ENCODE results near the gene PWWP2B.

DNA sequence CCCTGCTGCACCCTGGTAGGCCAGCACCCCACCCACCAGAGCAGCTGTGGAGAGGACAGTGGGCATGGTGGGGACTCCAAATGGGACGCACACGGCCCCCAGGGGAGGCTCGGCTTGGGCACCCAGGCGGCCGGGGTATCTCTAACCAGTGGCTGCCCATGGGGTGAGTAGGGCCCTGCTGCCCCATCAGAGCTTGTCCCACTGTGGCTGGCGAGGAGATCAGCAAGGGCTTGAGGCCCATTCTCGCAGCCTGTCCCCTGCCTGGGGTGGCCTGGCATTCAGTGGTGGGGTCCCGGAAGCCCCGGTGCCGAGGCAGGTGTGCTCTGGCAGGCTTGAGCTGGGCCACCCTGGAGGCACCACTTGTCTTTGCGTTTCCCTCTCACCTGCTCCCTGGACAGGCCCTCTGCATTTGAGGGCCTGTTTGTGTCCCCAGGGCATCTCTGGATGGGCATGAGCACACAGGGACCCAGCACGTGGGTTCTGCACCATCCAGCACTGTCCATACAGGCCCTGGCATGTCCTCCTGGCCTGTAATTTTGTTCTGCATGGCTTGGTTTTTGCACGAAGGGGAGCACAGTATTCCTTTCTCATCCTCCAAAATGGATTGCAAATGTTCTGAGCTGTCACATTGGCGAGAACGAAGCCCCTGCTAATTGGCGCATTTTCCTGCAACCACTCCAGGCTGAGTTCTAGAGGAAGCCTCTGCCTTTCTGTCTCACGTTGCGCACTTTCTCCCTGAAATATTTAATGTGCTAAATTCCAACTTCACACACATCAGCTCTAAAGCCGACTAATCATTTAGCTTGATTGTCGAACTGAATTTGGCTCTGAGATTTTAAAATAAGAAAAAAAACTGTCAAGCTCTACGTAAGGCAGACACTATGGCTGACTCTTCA, 27.2 kb downstream of the PWWP2B start:
- TF ChIP-seq SP1 (IDR thresholded peaks at IDR 0.05; ENCODE audit: low read depth, low read length) (no peak), JUN (IDR thresholded peaks at IDR 0.05; ENCODE audit: low read depth, low read length) (no peak), JUND (IDR thresholded peaks at IDR 0.05; ENCODE audit: low read length) (no peak), TEAD4 (IDR thresholded peaks at IDR 0.05; ENCODE audit: low read depth, low read length) (no peak), POLR2AphosphoS5 (IDR thresholded peaks at IDR 0.05; ENCODE audit: low read depth, low read length) (no peak), RAD21 (IDR thresholded peaks at IDR 0.05 in 1 of 2, conservative IDR thresholded peaks at IDR 0.05 in 1 of 2; ENCODE audit: low read depth in 2 of 2, low read length in 2 of 2) (no peak), EP300 (IDR thresholded peaks at IDR 0.05; ENCODE audit: borderline replicate concordance in 1 of 2, low read depth in 2 of 2, low read length in 2 of 2) (no peak), YY1 (IDR thresholded peaks at IDR 0.05; ENCODE audit: low read depth, low read length) (no peak), CBX5 (IDR thresholded peaks at IDR 0.05; ENCODE audit: low read depth, low read length) (no peak), POLR2A (IDR thresholded peaks at IDR 0.05; ENCODE audit: control extremely low read depth in 1 of 2, low read depth in 2 of 2, low read length in 2 of 2) (no peak), BACH1 (IDR thresholded peaks at IDR 0.05; ENCODE audit: low read length) (no peak)
- TF ChIP-seq, protein P1, sequence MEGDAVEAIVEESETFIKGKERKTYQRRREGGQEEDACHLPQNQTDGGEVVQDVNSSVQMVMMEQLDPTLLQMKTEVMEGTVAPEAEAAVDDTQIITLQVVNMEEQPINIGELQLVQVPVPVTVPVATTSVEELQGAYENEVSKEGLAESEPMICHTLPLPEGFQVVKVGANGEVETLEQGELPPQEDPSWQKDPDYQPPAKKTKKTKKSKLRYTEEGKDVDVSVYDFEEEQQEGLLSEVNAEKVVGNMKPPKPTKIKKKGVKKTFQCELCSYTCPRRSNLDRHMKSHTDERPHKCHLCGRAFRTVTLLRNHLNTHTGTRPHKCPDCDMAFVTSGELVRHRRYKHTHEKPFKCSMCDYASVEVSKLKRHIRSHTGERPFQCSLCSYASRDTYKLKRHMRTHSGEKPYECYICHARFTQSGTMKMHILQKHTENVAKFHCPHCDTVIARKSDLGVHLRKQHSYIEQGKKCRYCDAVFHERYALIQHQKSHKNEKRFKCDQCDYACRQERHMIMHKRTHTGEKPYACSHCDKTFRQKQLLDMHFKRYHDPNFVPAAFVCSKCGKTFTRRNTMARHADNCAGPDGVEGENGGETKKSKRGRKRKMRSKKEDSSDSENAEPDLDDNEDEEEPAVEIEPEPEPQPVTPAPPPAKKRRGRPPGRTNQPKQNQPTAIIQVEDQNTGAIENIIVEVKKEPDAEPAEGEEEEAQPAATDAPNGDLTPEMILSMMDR (IDR thresholded peaks at IDR 0.05; ENCODE audit: control extremely low read depth in 1 of 3, insufficient read depth in 1 of 3, low read depth in 1 of 3, low read length in 3 of 3): no peak

Measured in H1 (cell line).